ENCODE results near the gene RHOBTB3. TPM values are rescaled to one million over a fixed set of nuclear protein-coding genes. Genes with fewer than 3 reads are reported as not detected.
"Not testable (repeated sequence)": the region's sequence is repeated elsewhere in the genome, so short reads cannot be mapped to it uniquely, and the experiment has no call there.

The RHOBTB3 gene
- total RNA-seq, 4 donors from 2014 or later = 40.1 to 95.7 (median 71.0) TPM

GRCh38 chr5:95808013-95808685 lies 77.0 kb downstream of the RHOBTB3 start:
- no peaks in the 10 kb centered on the region for H3K9me3 ChIP-seq
- H3K27me3 ChIP-seq = no peaks in the 10 kb centered on the region
- no peaks in the 10 kb centered on the region for H3K36me3 ChIP-seq
- peak overlapping the region; percentile 55 to 80 (median 68) for H3K27ac ChIP-seq
- H3K4me1 ChIP-seq = peaks cover 12 to 51% (median 16%) of the 10 kb centered on the region in 4 donors
- DNase-seq = peak in 1 of 3 donors; percentile 64
- TF ChIP-seq POLR2A (IDR thresholded peaks at IDR 0.05) (no peak), CTCF (IDR thresholded peaks at IDR 0.05) (no peak)
- H3K4me3 ChIP-seq = no peak overlapping the region

GRCh38 chr5:95808686-95809413 lies 77.7 kb downstream of the RHOBTB3 start:
- peaks cover 12 to 58% (median 16%) of the 10 kb centered on the region in 4 donors for H3K4me1 ChIP-seq
- H3K36me3 ChIP-seq = no peaks in the 10 kb centered on the region
- H3K27ac ChIP-seq = peak overlapping the region; percentile 55 to 80 (median 68)
- H3K9me3 ChIP-seq = no peaks in the 10 kb centered on the region
- peak in 2 of 3 donors; percentile 85 to 93 for DNase-seq
- no peaks in the 10 kb centered on the region for H3K27me3 ChIP-seq
- no peak for TF ChIP-seq POLR2A (IDR thresholded peaks at IDR 0.05)
- TF ChIP-seq CTCF (IDR thresholded peaks at IDR 0.05) = no peak
- H3K4me3 ChIP-seq = no peak overlapping the region

GRCh38 chr5:95809414-95809960 lies 78.4 kb downstream of the RHOBTB3 start:
- Histone ChIP-seq H3K4me3 (no peak overlapping the region), H3K36me3 (peaks cover 0 to 3% (median 0%) of the 10 kb centered on the region in 3 donors), H3K27ac (peak overlapping the region; percentile 55 to 80 (median 68)), H3K27me3 (no peaks in the 10 kb centered on the region), H3K9me3 (no peaks in the 10 kb centered on the region), H3K4me1 (peaks cover 12 to 58% (median 16%) of the 10 kb centered on the region in 4 donors)
- no peak for TF ChIP-seq CTCF (IDR thresholded peaks at IDR 0.05)
- TF ChIP-seq POLR2A (IDR thresholded peaks at IDR 0.05) = no peak
- DNase-seq = no peak

- H3K9me3 ChIP-seq = no peaks in the 10 kb centered on the region
- H3K4me1 ChIP-seq = peaks cover 12 to 63% (median 16%) of the 10 kb centered on the region in 4 donors
- no peaks in the 10 kb centered on the region for H3K27me3 ChIP-seq
- peak overlapping the region; percentile 9 to 74 (median 50) for H3K27ac ChIP-seq
- DNase-seq = no peak
- no peak for TF ChIP-seq POLR2A (IDR thresholded peaks at IDR 0.05)
- TF ChIP-seq CTCF (IDR thresholded peaks at IDR 0.05) = no peak
- peaks cover 0 to 13% (median 0%) of the 10 kb centered on the region in 3 donors for H3K36me3 ChIP-seq
- no peak overlapping the region for H3K4me3 ChIP-seq
Observed at GRCh38 chr5:95810305-95811125, 79.4 kb downstream of the RHOBTB3 start.

- H3K27me3 ChIP-seq, H3K9me3 ChIP-seq, H3K4me3 ChIP-seq, DNase-seq: not testable (repeated sequence)
- H3K36me3 ChIP-seq = peaks cover 0 to 19% (median 0%) of the 10 kb centered on the region in 3 donors
- H3K4me1 ChIP-seq = peaks cover 12 to 65% (median 16%) of the 10 kb centered on the region in 4 donors
- peak overlapping the region in 1 of 4 donors; percentile 38 for H3K27ac ChIP-seq
Observed at GRCh38 chr5:95811126-95811423, 79.9 kb downstream of the RHOBTB3 start.

GRCh38 chr5:95811461-95812073 lies 80.4 kb downstream of the RHOBTB3 start:
- H3K4me3 ChIP-seq, H3K9me3 ChIP-seq, H3K27me3 ChIP-seq, DNase-seq: not testable (repeated sequence)
- H3K36me3 ChIP-seq = peaks cover 0 to 21% (median 0%) of the 10 kb centered on the region in 3 donors
- peak overlapping the region in 2 of 4 donors; percentile 38 to 39 for H3K27ac ChIP-seq
- H3K4me1 ChIP-seq = peaks cover 12 to 68% (median 16%) of the 10 kb centered on the region in 4 donors
